ENCODE measurements around the gene CIZ1.

DNA sequence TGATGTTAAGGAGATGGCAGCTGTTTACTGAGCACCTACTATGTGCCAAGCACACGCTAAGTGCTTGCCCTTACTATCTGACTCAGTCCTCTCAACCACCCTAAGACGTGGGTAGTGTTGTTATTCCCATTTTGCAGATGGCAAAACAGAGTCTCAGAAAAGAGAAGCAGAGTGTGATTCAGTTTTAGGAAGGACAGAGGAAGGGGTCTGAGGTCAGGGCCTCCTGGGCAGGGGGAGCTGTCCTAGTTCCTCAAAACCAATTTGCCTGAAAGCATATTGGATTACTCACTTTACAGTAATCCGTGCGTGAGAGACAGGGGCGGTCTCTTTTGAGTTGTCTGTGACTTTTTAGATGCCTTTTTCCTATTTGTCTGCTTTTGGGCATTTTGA lies 35.0 kb upstream of the CIZ1 start:
- TF ChIP-seq, protein P1, sequence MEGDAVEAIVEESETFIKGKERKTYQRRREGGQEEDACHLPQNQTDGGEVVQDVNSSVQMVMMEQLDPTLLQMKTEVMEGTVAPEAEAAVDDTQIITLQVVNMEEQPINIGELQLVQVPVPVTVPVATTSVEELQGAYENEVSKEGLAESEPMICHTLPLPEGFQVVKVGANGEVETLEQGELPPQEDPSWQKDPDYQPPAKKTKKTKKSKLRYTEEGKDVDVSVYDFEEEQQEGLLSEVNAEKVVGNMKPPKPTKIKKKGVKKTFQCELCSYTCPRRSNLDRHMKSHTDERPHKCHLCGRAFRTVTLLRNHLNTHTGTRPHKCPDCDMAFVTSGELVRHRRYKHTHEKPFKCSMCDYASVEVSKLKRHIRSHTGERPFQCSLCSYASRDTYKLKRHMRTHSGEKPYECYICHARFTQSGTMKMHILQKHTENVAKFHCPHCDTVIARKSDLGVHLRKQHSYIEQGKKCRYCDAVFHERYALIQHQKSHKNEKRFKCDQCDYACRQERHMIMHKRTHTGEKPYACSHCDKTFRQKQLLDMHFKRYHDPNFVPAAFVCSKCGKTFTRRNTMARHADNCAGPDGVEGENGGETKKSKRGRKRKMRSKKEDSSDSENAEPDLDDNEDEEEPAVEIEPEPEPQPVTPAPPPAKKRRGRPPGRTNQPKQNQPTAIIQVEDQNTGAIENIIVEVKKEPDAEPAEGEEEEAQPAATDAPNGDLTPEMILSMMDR (conservative IDR thresholded peaks at IDR 0.05): no peak
- TF ChIP-seq ZFX (IDR thresholded peaks at IDR 0.05): no peak

All from C4-2B (cell line).